ENCODE data around the gene COPE.
"Not testable (repeated sequence)": the region's sequence is repeated elsewhere in the genome, so short reads cannot be mapped to it uniquely, and the experiment has no call there.

The COPE gene

GRCh38 chr19:18939922-18940768 lies 21.0 kb upstream of the COPE start:
- no peak for DNase-seq

- no peak for DNase-seq
Measured at GRCh38 chr19:18939163-18939562, 20.0 kb upstream of the COPE start.

- no peak for DNase-seq
Measured at GRCh38 chr19:18933297-18933696, 14.1 kb upstream of the COPE start.

GRCh38 chr19:18932216-18932841 lies 13.1 kb upstream of the COPE start:
- peak; percentile 84 for DNase-seq

- no peak for DNase-seq
Measured at GRCh38 chr19:18931316-18932162, 12.4 kb upstream of the COPE start.

GRCh38 chr19:18929311-18929710 lies 10.1 kb upstream of the COPE start:
- no peak for DNase-seq

- no peak for DNase-seq
Measured at GRCh38 chr19:18928018-18928805, 9.0 kb upstream of the COPE start.

GRCh38 chr19:18924684-18925213 lies 5.6 kb upstream of the COPE start:
- no peak for DNase-seq

- no peak for DNase-seq
Measured at GRCh38 chr19:18922228-18922985, 3.2 kb upstream of the COPE start.

- no peak for DNase-seq
Measured at GRCh38 chr19:18921593-18921992, 2.4 kb upstream of the COPE start.

GRCh38 chr19:18920400-18920799 lies 1.2 kb upstream of the COPE start:
- no peak for DNase-seq

- DNase-seq, result no peak
Measured at GRCh38 chr19:18919900-18920214, 670 bp upstream of the COPE start.

- DNase-seq, result not testable (repeated sequence)
Measured at GRCh38 chr19:18917593-18917992, 1.6 kb downstream of the COPE start.

- DNase-seq, result peak; percentile 45
Measured at GRCh38 chr19:18915639-18916038, 3.5 kb downstream of the COPE start.

- DNase-seq, result no peak
Measured at GRCh38 chr19:18913466-18913865, 5.7 kb downstream of the COPE start.

- DNase-seq, result no peak
Measured at GRCh38 chr19:18912933-18913332, 6.3 kb downstream of the COPE start.

- DNase-seq, result no peak
Measured at GRCh38 chr19:18910801-18911436, 8.3 kb downstream of the COPE start.

GRCh38 chr19:18910010-18910409 lies 9.2 kb downstream of the COPE start:
- no peak for DNase-seq

- DNase-seq, result no peak
Measured at GRCh38 chr19:18908917-18909619, 10.1 kb downstream of the COPE start.

Measured in CD4-positive, alpha-beta T cell treated with Interleukin-10 for 1 hour (primary cell).